ENCODE results near the gene CBY2.

DNA sequence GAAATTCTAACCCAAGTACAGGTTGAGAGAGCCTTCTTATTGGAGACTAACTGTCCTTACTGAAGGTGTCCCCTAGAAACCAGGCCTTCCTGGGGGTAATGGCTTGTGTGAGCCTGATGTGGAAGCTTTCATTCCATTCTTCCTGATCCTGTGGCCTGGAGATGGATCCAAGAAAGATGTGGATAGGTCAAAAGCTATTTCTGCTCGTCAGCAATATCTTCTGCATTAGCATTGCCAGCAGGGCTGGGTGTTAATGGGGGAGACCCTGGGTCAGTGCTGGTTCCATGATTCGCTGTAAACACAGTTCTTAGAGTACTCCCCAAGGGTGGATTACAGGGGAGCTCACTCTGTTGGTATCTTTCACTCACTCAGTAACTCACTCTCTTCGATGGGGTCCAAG lies 42.9 kb downstream of the CBY2 start:
- TF ChIP-seq, protein P1, sequence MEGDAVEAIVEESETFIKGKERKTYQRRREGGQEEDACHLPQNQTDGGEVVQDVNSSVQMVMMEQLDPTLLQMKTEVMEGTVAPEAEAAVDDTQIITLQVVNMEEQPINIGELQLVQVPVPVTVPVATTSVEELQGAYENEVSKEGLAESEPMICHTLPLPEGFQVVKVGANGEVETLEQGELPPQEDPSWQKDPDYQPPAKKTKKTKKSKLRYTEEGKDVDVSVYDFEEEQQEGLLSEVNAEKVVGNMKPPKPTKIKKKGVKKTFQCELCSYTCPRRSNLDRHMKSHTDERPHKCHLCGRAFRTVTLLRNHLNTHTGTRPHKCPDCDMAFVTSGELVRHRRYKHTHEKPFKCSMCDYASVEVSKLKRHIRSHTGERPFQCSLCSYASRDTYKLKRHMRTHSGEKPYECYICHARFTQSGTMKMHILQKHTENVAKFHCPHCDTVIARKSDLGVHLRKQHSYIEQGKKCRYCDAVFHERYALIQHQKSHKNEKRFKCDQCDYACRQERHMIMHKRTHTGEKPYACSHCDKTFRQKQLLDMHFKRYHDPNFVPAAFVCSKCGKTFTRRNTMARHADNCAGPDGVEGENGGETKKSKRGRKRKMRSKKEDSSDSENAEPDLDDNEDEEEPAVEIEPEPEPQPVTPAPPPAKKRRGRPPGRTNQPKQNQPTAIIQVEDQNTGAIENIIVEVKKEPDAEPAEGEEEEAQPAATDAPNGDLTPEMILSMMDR (IDR thresholded peaks at IDR 0.05): no peak
- TF ChIP-seq POLR2A (IDR thresholded peaks at IDR 0.05): no peak
